Natural killer cell (primary cell): ENCODE data around the gene ZBTB42. TPM values are rescaled to one million over a fixed set of nuclear protein-coding genes. Genes with fewer than 3 reads are reported as not detected.
"Not testable (repeated sequence)": the region's sequence is repeated elsewhere in the genome, so short reads cannot be mapped to it uniquely, and the experiment has no call there.

Source experiments
- ATAC-seq, 3 donors: fragments of 150-1000 bp in 2 of 3; fragments of 200-7000 bp in 1 of 3; cut with Tn5 transposase; 1 replicate in 1 of 3; 2 replicates in 2 of 3; pipeline ENCODE4 v1.10.0; 2021; ENCODE audit warnings: mild to moderate bottlenecking in 2 of 3, moderate library complexity in 2 of 3
- DNase-seq, 2 donors: peaks; one replicate each; pipeline versions ENCODE4 v3.0.0 to v3.0.0-alpha.2; 2013 to 2021; ENCODE audit warnings: mixed read lengths in 1 of 2
- H3K27ac ChIP-seq: one replicate; pipeline ENCODE4 v1.5.1; 2013; ENCODE audit warnings: mild to moderate bottlenecking, low read length
- H3K27me3 ChIP-seq: one replicate; pipeline ENCODE4 v1.6.1; 2013; ENCODE audit warnings: low read length; ENCODE audit not compliant: control insufficient read depth, insufficient read depth
- H3K36me3 ChIP-seq: one replicate; pipeline ENCODE4 v1.6.1; 2013; ENCODE audit warnings: low read length; ENCODE audit not compliant: control insufficient read depth, insufficient read depth
- H3K4me1 ChIP-seq: one replicate; pipeline ENCODE4 v1.6.1; 2013; ENCODE audit warnings: low read length; ENCODE audit not compliant: control insufficient read depth, insufficient read depth
- H3K4me3 ChIP-seq: one replicate; pipeline ENCODE4 v1.5.1; 2013; ENCODE audit warnings: low read length
- H3K9me3 ChIP-seq: one replicate; pipeline ENCODE4 v1.6.1; 2013; ENCODE audit warnings: low read length; ENCODE audit not compliant: control insufficient read depth, insufficient read depth
- H3K27ac Mint-ChIP-seq, 2 donors: one replicate each; pipeline ENCODE4 v1.8.0; 2022; ENCODE audit warnings: mild to moderate bottlenecking in 2 of 2, mixed read lengths in 2 of 2, moderate library complexity in 1 of 2
- H3K27me3 Mint-ChIP-seq, 2 donors: one replicate each; pipeline ENCODE4 v1.8.0; 2022; ENCODE audit warnings: low read depth in 2 of 2, mixed read lengths in 2 of 2
- H3K36me3 Mint-ChIP-seq: one replicate; pipeline ENCODE4 v1.8.0; 2022; ENCODE audit warnings: mixed read lengths
- H3K4me1 Mint-ChIP-seq, 2 donors: one replicate each; pipeline ENCODE4 v1.8.0; 2022; ENCODE audit warnings: mixed read lengths in 2 of 2
- H3K4me3 Mint-ChIP-seq: one replicate; pipeline ENCODE4 v1.8.0; 2022; ENCODE audit warnings: mild to moderate bottlenecking, moderate library complexity, mixed read lengths
- H3K9me3 Mint-ChIP-seq, 2 donors: one replicate each; pipeline ENCODE4 v1.8.0; 2022; ENCODE audit warnings: mixed read lengths in 2 of 2
- CTCF ChIP-seq: fragments of 200-600 bp; IDR thresholded peaks from one replicate; pipeline ENCODE4 v1.8.0; 2022; ENCODE audit warnings: antibody characterized with exemption
- WGBS: methylation state at CpG from one replicate; pipeline ENCODE4 v1.1.7; 2013; ENCODE audit warnings: missing lambda C conversion rate; ENCODE audit not compliant: insufficient coverage; 5-methylcytosine and 5-hydroxymethylcytosine counted together
- intact Hi-C: fragments of 100-400 bp; cut with micrococcal nuclease; formaldehyde crosslinking; loops from one replicate; pipeline ENCODE4 v1.14.2; 2022
- total RNA-seq, 4 donors: library from RNA; stranded (reverse); fragments of 120-200 nt in 1 of 4; gene quantifications; one replicate each; pipeline versions ENCODE4 v1.2.3 to v1.2.4, GENCODE V29; 2013 to 2022

ZBTB42 gene
- total RNA-seq, 3 donors from 2014 or later (not counting 1 experiment from before 2014, with no cell fraction given), result 3.6 to 4.5 (median 3.7) TPM

GRCh38 chr14:104826861-104827176 is 25.9 kb downstream of the ZBTB42 start:
- H3K9me3 ChIP-seq, result no peaks in the 10 kb centered on the region
- H3K36me3 Mint-ChIP-seq, result no peaks in the 10 kb centered on the region
- H3K4me3 Mint-ChIP-seq, result peak overlapping the region; percentile 86
- H3K36me3 ChIP-seq, result no peaks in the 10 kb centered on the region
- intact Hi-C loops, result loop anchor here (1.0 kb wide), 1 partner anchor 59 kb away; no protein-coding TSS in a partner anchor
- 5% methylated on average over 27 of the region's 27 CpGs for WGBS
- peaks cover 0 to 13% of the 10 kb centered on the region in 2 donors for H3K27me3 Mint-ChIP-seq
- no peak overlapping the region for H3K27ac ChIP-seq
- peak overlapping the region; percentile 31 for H3K4me3 ChIP-seq
- H3K4me1 ChIP-seq, result peaks cover 25% of the 10 kb centered on the region
- H3K9me3 Mint-ChIP-seq, result peaks cover 0 to 6% of the 10 kb centered on the region in 2 donors
- H3K27me3 ChIP-seq, result peaks cover 9% of the 10 kb centered on the region
- peak overlapping the region in 1 of 2 donors; percentile 44 for H3K27ac Mint-ChIP-seq
- TF ChIP-seq CTCF, result no peak
- ATAC-seq (no peak), DNase-seq (no peak)
- peaks cover 7 to 23% of the 10 kb centered on the region in 2 donors for H3K4me1 Mint-ChIP-seq

- Histone ChIP-seq H3K9me3 (no peaks in the 10 kb centered on the region), H3K4me1 (peaks cover 25% of the 10 kb centered on the region), H3K27me3 (peaks cover 9% of the 10 kb centered on the region), H3K4me3 (peak overlapping the region; percentile 31), H3K27ac (no peak overlapping the region), H3K36me3 (no peaks in the 10 kb centered on the region)
- peaks cover 0 to 6% of the 10 kb centered on the region in 2 donors for H3K9me3 Mint-ChIP-seq
- DNase-seq, result peak; percentile 45 to 72
- intact Hi-C loops, result no loop called here
- peak overlapping the region; percentile 86 for H3K4me3 Mint-ChIP-seq
- no peaks in the 10 kb centered on the region for H3K36me3 Mint-ChIP-seq
- peak overlapping the region in 1 of 2 donors; percentile 44 for H3K27ac Mint-ChIP-seq
- H3K27me3 Mint-ChIP-seq, result peaks cover 0 to 13% of the 10 kb centered on the region in 2 donors
- WGBS, result 6% methylated on average over 39 of the region's 39 CpGs
- ATAC-seq, result peak; percentile 59 to 68 (median 66)
- peak; percentile 50 for TF ChIP-seq CTCF
- peaks cover 7 to 23% of the 10 kb centered on the region in 2 donors for H3K4me1 Mint-ChIP-seq
Observed at GRCh38 chr14:104827177-104828055, 26.5 kb downstream of the ZBTB42 start.

- 79% methylated on average over 9 of the region's 9 CpGs for WGBS
- H3K27me3 ChIP-seq, result peaks cover 5% of the 10 kb centered on the region
- H3K4me3 ChIP-seq, result no peak overlapping the region
Observed at GRCh38 chr14:104830781-104831180, 29.9 kb downstream of the ZBTB42 start.

GRCh38 chr14:104836171-104836935 is 35.5 kb downstream of the ZBTB42 start:
- WGBS, result 92% methylated on average over 23 of the region's 41 CpGs

More at GRCh38 chr14:104830781-104831180, 29.9 kb downstream of the ZBTB42 start:
- H3K4me3 Mint-ChIP-seq, result no peak overlapping the region
- no peak for TF ChIP-seq CTCF
- DNase-seq (no peak), ATAC-seq (no peak)
- H3K27me3 Mint-ChIP-seq, result peaks cover 0 to 2% of the 10 kb centered on the region in 2 donors
- no peaks in the 10 kb centered on the region for H3K9me3 Mint-ChIP-seq
- H3K27ac Mint-ChIP-seq, result no peak overlapping the region
- H3K36me3 Mint-ChIP-seq, result no peaks in the 10 kb centered on the region
- Histone ChIP-seq H3K27ac (no peak overlapping the region), H3K36me3 (no peaks in the 10 kb centered on the region), H3K9me3 (no peaks in the 10 kb centered on the region), H3K4me1 (peaks cover 21% of the 10 kb centered on the region)
- intact Hi-C loops, result no loop called here
- H3K4me1 Mint-ChIP-seq, result peaks cover 2 to 13% of the 10 kb centered on the region in 2 donors

More at GRCh38 chr14:104836171-104836935, 35.5 kb downstream of the ZBTB42 start:
- H3K4me1 Mint-ChIP-seq, H3K9me3 ChIP-seq, H3K36me3 Mint-ChIP-seq, H3K9me3 Mint-ChIP-seq, H3K4me3 ChIP-seq, H3K4me3 Mint-ChIP-seq, H3K27ac Mint-ChIP-seq, H3K36me3 ChIP-seq, intact Hi-C loops, H3K27ac ChIP-seq, DNase-seq, ATAC-seq, H3K4me1 ChIP-seq, H3K27me3 ChIP-seq: not testable (repeated sequence)
- H3K27me3 Mint-ChIP-seq, result peaks cover 12 to 18% of the 10 kb centered on the region in 2 donors
